Measurements from ENCODE around the gene STYK1. TPM values are rescaled to one million over a fixed set of nuclear protein-coding genes. Genes with fewer than 3 reads are reported as not detected.
A peak's percentile ranks its signal among the peaks of the same experiment; 100 is the strongest.

STYK1 gene
- total and polyA plus RNA-seq, 10 of the 15 experiments (the other 5 are each of a cell fraction or from before 2014, with no cell fraction given), result 0.62 to 1.2 (median 0.82) TPM; not detected in 1

DNA sequence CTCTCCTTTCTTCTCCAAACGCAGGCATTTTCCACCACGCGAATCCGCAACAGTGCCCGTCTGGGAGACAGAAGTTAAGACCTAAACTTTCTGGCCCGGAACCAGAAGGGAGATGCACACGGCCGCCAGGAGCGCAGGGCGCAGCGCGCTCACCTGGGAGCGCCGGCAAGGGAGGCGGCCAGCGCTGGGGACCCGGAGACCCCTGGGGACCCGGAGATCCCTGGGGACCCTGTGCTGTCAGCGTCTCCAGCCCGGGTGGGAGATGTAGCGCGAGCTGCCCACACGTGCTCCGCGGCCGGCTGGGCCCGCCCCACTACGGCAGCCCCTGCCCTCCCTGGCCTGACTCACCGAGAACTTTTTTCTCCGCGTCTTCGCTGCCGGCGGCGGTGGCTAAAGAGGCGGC lies 48.7 kb upstream of the STYK1 start (continued):
- TF ChIP-seq SMAD1 (IDR thresholded peaks at IDR 0.05; ENCODE audit: low read depth, partially characterized antibody) (no peak), ESRRA (IDR thresholded peaks at IDR 0.05; ENCODE audit: low read length) (no peak), SRF (IDR thresholded peaks at IDR 0.05; ENCODE audit: low read depth in 2 of 2, low read length in 2 of 2) (no peak), NFYA (IDR thresholded peaks at IDR 0.05; ENCODE audit: borderline replicate concordance, low read depth, low read length) (no peak), TARDBP (IDR thresholded peaks at IDR 0.05; ENCODE audit: borderline replicate concordance) (no peak), JUNB (IDR thresholded peaks at IDR 0.05) (no peak), KAT2A (conservative IDR thresholded peaks at IDR 0.05; ENCODE audit: control insufficient read depth, low read depth, low read length) (no peak), NFYB (IDR thresholded peaks at IDR 0.05; ENCODE audit: insufficient read depth, low read depth, low read length) (no peak), SP1 (IDR thresholded peaks at IDR 0.05; ENCODE audit: low read depth, low read length) (no peak), RB1 (IDR thresholded peaks at IDR 0.05; ENCODE audit: borderline replicate concordance) (peak; percentile 86), SREBF2 (IDR thresholded peaks at IDR 0.05; ENCODE audit: low read length) (no peak)
- TF ChIP-seq, protein P1, sequence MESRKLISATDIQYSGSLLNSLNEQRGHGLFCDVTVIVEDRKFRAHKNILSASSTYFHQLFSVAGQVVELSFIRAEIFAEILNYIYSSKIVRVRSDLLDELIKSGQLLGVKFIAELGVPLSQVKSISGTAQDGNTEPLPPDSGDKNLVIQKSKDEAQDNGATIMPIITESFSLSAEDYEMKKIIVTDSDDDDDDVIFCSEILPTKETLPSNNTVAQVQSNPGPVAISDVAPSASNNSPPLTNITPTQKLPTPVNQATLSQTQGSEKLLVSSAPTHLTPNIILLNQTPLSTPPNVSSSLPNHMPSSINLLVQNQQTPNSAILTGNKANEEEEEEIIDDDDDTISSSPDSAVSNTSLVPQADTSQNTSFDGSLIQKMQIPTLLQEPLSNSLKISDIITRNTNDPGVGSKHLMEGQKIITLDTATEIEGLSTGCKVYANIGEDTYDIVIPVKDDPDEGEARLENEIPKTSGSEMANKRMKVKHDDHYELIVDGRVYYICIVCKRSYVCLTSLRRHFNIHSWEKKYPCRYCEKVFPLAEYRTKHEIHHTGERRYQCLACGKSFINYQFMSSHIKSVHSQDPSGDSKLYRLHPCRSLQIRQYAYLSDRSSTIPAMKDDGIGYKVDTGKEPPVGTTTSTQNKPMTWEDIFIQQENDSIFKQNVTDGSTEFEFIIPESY (IDR thresholded peaks at IDR 0.05), result no peak

Data from GM12878 (cell line).